Mucosa of descending colon (tissue), 3 donors: Measurements from ENCODE around the gene PCDH8. TPM values are rescaled to one million over a fixed set of nuclear protein-coding genes. Genes with fewer than 3 reads are reported as not detected.

Experiments
- ATAC-seq: fragments of 200-7000 bp; cut with Tn5 transposase; one replicate; pipeline ENCODE4 v1.9.1; 2020; ENCODE audit warnings: mild to moderate bottlenecking, moderate library complexity
- DNase-seq, 3 donors: peaks; one replicate each; pipeline ENCODE4 v3.0.0-alpha.2; 2020
- H3K36me3 ChIP-seq: fragments of 200-600 bp; one replicate; pipeline ENCODE4 v1.8.0; 2021; ENCODE audit warnings: low read depth, mild to moderate bottlenecking
- H3K4me1 ChIP-seq: fragments of 200-600 bp; one replicate; pipeline ENCODE4 v1.8.0; 2021; ENCODE audit warnings: low read depth, mild to moderate bottlenecking
- H3K4me3 ChIP-seq: fragments of 200-600 bp; one replicate; pipeline ENCODE4 v1.8.0; 2021; ENCODE audit warnings: mild to moderate bottlenecking
- H3K9me3 ChIP-seq: fragments of 200-600 bp; one replicate; pipeline ENCODE4 v1.8.0; 2021; ENCODE audit warnings: mild to moderate bottlenecking
- intact Hi-C, 2 donors: fragments of 100-400 bp; cut with DNase I in 1 of 2; cut with micrococcal nuclease in 1 of 2; formaldehyde crosslinking; loops; one replicate each; pipeline versions ENCODE4 v1.11.0 to v1.11.1; 2022; cut with DNase I, micrococcal nuclease
- microRNA-seq: library from miRNA; unstranded; fragments of <30 nt; microRNA quantifications from one replicate; pipeline ENCODE4, GENCODE V29; 2019
- total RNA-seq, 3 donors: library from RNA; stranded (reverse); fragmentation: NEBNext Ultra II Directional in 2 of 3; extraction: Animal tissue kit (Norgen Biotek cat#: 25700) in 2 of 3; gene quantifications; one replicate each; pipeline versions ENCODE4 v1.2.1 to v1.2.4, GENCODE V29; 2021 to 2023
- TF ChIP-seq, protein P1 (sequence below): fragments of 200-600 bp; IDR thresholded peaks from one replicate; pipeline ENCODE4 v1.8.0; 2022; ENCODE audit warnings: antibody characterized with exemption, mild to moderate bottlenecking
- donor health status: DM: no; HTN: no; CAD: no; lungs with moderate emphysema.
- donor health status: DM: no; HTN: no; CAD: no.
- donor health status: DM: no; HTN: yes; CAD: no.

The PCDH8 gene
- total RNA-seq, 3 donors from 2014 or later, result 0.12 to 0.38 (median 0.17) TPM

DNA sequence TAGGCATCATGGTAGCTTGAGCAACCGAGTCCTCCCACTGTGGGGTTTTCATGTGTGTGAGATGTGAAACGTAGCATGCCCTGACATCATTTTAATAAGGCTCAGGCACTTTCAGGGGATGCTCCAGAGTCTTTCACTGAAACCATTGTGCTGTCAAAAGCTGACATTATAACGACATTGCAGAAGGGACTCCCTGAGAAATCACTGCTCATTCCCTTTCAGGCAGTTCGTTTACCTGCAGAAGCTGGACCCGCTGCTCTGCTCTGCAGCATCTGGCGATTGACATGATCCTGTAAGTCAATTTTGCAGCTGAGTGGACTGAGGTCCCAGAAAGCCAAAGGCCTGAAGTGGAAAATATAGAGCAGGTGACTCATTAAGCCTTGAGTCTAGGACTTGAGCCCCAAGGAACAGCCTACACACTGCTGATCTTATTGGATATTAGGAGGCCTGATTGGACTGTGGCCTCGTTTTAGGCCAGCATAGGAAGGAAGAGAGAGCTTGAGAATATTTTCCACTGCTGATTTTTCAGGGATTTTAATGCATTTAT, 54.9 kb downstream of the PCDH8 start:
- H3K36me3 ChIP-seq, result no peaks in the 10 kb centered on the region
- no peaks in the 10 kb centered on the region for H3K9me3 ChIP-seq
- ATAC-seq (no peak), DNase-seq (no peak)
- no peak overlapping the region for H3K4me3 ChIP-seq
- H3K4me1 ChIP-seq, result no peaks in the 10 kb centered on the region
- intact Hi-C loops, result no loop called here
- TF ChIP-seq, protein P1, sequence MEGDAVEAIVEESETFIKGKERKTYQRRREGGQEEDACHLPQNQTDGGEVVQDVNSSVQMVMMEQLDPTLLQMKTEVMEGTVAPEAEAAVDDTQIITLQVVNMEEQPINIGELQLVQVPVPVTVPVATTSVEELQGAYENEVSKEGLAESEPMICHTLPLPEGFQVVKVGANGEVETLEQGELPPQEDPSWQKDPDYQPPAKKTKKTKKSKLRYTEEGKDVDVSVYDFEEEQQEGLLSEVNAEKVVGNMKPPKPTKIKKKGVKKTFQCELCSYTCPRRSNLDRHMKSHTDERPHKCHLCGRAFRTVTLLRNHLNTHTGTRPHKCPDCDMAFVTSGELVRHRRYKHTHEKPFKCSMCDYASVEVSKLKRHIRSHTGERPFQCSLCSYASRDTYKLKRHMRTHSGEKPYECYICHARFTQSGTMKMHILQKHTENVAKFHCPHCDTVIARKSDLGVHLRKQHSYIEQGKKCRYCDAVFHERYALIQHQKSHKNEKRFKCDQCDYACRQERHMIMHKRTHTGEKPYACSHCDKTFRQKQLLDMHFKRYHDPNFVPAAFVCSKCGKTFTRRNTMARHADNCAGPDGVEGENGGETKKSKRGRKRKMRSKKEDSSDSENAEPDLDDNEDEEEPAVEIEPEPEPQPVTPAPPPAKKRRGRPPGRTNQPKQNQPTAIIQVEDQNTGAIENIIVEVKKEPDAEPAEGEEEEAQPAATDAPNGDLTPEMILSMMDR, result no peak

Small RNA genes within 50 kb of the gene (microRNA-seq; reads per million reads assigned to microRNA genes)
- not detected for gene MIR759

Other genes starting within 250 kb of the PCDH8 start
- 1 to 10 TPM; 4.5 to 5.2 (median 5.0) TPM for gene HNRNPA1L2, start 206.2 kb downstream of the PCDH8 start, total RNA-seq
- 10 to 100 TPM; 41.3 to 57.7 (median 44.6) TPM for gene SUGT1, start 195.8 kb downstream of the PCDH8 start, total RNA-seq
- gene CNMD, start 108.8 kb downstream of the PCDH8 start, total RNA-seq, result under 1 TPM in 1 of 3 donors, not detected in 2; 0.26 TPM
- gene OLFM4, start 180.2 kb upstream of the PCDH8 start, total RNA-seq, result 1,000 to 10,000 TPM in 1 of 3 donors, 10 to 100 TPM in 2; 15.2 to 4,328 (median 91.8) TPM